Measurements from ENCODE around the gene AMN. TPM values are rescaled to one million over a fixed set of nuclear protein-coding genes. Genes with fewer than 3 reads are reported as not detected.

AMN gene
- total RNA-seq, result 10 to 100 TPM in 1 of 2 donors, 1 to 10 TPM in 1; 2.1 to 51.2 TPM
- polyA plus RNA-seq, result 10 to 100 TPM in 1 of 2 donors, 1 to 10 TPM in 1; 5.1 to 12.1 TPM

DNA sequence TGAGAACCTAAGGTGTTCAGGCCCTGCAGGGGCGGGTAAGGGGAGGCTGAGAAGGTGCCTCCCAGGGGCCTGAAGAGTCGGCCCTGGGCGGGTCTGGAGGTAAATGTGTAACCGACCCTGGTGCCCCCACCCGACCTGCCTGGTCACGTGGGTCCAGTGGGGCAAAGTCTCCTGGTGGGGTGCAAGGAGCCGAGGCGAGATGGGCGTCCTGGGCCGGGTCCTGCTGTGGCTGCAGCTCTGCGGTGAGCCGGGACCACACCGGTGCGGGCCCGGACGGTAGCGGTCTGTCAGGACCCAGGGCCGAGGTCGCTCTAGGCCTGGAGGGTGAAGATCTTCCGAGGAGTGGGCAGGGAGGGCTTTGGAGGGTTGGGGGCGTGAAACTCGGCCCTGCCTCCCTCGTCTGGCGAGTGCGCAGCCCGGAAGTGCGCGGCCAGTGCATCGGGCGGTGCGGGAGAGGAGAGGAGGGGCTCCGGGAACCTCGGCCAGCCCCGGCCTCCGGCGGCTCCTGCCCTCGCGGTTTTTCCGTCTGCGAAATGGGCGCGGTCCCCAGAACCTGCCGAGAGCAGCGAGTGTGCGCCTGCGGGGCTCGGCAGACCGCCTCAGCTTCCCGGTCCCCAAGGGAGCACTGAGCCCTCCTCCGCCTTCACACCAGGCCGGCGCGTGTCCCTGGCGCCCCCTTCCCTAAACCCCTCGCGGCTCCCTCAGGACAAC is at the start of gene AMN:
Gene AMN, plus strand, starts transcription at position 174 of the 711 bp plus-strand sequence. Its CDS starts 26 bp downstream, at position 200.
- Histone ChIP-seq H3K27ac (ENCODE audit: low read depth in 1 of 2, low read length in 2 of 2) (no peak within 1 kb of the TSS), H3K9ac (ENCODE audit: low read depth in 1 of 2, low read length in 2 of 2) (peak within 1 kb of the TSS in 1 of 2 donors; percentile 6), H3K4me1 (ENCODE audit: control insufficient read depth in 4 of 4, insufficient read depth in 4 of 4, low read length in 3 of 4) (peaks cover 9 to 23% (median 16%) of the 10 kb centered on the region in 4 donors), H3K9me3 (ENCODE audit: control insufficient read depth in 4 of 4, low read length in 3 of 4) (no peaks in the 10 kb centered on the region), H3K27me3 (ENCODE audit: control insufficient read depth in 4 of 4, insufficient read depth in 4 of 4, low read length in 3 of 4) (peaks cover 0 to 2% (median 0%) of the 10 kb centered on the region in 4 donors), H3K36me3 (ENCODE audit: control insufficient read depth in 4 of 4, insufficient read depth in 3 of 4, low read depth in 1 of 4, low read length in 3 of 4) (no peaks in the 10 kb centered on the region), H3K4me3 (ENCODE audit: low read depth in 1 of 3, low read length in 3 of 3) (peak within 1 kb of the TSS; percentile 46 to 77 (median 68))
- TF ChIP-seq SP1 (IDR thresholded peaks at IDR 0.05) (peak; percentile 43), HNF4G (IDR thresholded peaks at IDR 0.05) (peak; percentile 33), REST (IDR thresholded peaks at IDR 0.05) (no peak), HNF4A (conservative IDR thresholded peaks at IDR 0.05) (peak in 1 of 2 donors; percentile 82), RXRA (IDR thresholded peaks at IDR 0.05) (peak in 1 of 2 donors; percentile 76)
- DNase-seq (ENCODE audit: low spot score), result peak; percentile 70
- 7% methylated on average over 56 of the region's 56 CpGs for WGBS

GRCh38 chr14:102873131-102873530 is 49.3 kb upstream of the AMN start:
- no peak overlapping the region for H3K9ac ChIP-seq (ENCODE audit: low read depth in 1 of 2, low read length in 2 of 2)
- no peak for DNase-seq (ENCODE audit: low spot score)
- peaks cover 2 to 10% (median 5%) of the 10 kb centered on the region in 4 donors for H3K36me3 ChIP-seq (ENCODE audit: control insufficient read depth in 4 of 4, insufficient read depth in 3 of 4, low read depth in 1 of 4, low read length in 3 of 4)
- TF ChIP-seq RAD21 (IDR thresholded peaks at IDR 0.05) (no peak), FOXA1 (IDR thresholded peaks at IDR 0.05) (no peak), SP1 (IDR thresholded peaks at IDR 0.05) (no peak), TAF1 (conservative IDR thresholded peaks at IDR 0.05) (no peak), REST (IDR thresholded peaks at IDR 0.05) (no peak), HNF4G (IDR thresholded peaks at IDR 0.05) (no peak), YY1 (IDR thresholded peaks at IDR 0.05) (no peak), HNF4A (conservative IDR thresholded peaks at IDR 0.05) (no peak)
- no peak overlapping the region for H3K4me3 ChIP-seq (ENCODE audit: low read depth in 1 of 3, low read length in 3 of 3)
- peak overlapping the region in 1 of 2 donors; percentile 34 for H3K27ac ChIP-seq (ENCODE audit: low read depth in 1 of 2, low read length in 2 of 2)
- no peaks in the 10 kb centered on the region for H3K9me3 ChIP-seq (ENCODE audit: control insufficient read depth in 4 of 4, low read length in 3 of 4)
- H3K4me1 ChIP-seq (ENCODE audit: control insufficient read depth in 4 of 4, insufficient read depth in 4 of 4, low read length in 3 of 4), result peaks cover 15 to 47% (median 44%) of the 10 kb centered on the region in 4 donors
- no peaks in the 10 kb centered on the region for H3K27me3 ChIP-seq (ENCODE audit: control insufficient read depth in 4 of 4, insufficient read depth in 4 of 4, low read length in 3 of 4)
- 59% methylated on average over 7 of the region's 7 CpGs for WGBS

All from liver (tissue), 9 donors.